ENCODE data around the gene TMPRSS4. TPM values are rescaled to one million over a fixed set of nuclear protein-coding genes. Genes with fewer than 3 reads are reported as not detected.
A peak's percentile ranks its signal among the peaks of the same experiment; 100 is the strongest.

The TMPRSS4 gene
- total RNA-seq, 1 donor from 2014 or later, result 7.9 TPM

DNA sequence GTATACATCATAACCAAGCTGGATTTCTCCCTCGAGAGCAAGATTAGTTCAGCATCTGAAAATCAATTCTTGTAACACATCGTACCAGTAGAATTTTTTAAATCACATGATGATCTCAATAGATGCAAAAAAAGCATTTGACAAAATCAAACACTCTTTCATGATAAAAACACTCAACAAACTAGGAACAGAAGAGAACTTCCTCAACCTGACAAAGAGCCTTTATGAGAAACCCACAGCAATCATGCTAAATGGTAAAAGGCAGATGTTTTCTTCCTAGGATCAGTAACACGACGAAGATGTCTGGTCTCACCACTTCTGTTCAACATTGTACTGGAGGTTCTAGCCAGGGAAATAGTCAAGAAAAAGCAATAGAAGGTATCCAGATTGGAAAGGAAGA lies 34.1 kb upstream of the TMPRSS4 start:
- no peak for DNase-seq
- no peak for ATAC-seq
- no peaks in the 10 kb centered on the region for H3K9me3 ChIP-seq
- H3K27ac ChIP-seq, result no peak overlapping the region
- peaks cover 7% of the 10 kb centered on the region for H3K27me3 ChIP-seq (ENCODE audit: low read depth)
- H3K4me1 ChIP-seq, result no peaks in the 10 kb centered on the region
- intact Hi-C loops (cut with DNase I), result no loop called here
- no peak overlapping the region for H3K4me3 ChIP-seq
- TF ChIP-seq, protein P1, sequence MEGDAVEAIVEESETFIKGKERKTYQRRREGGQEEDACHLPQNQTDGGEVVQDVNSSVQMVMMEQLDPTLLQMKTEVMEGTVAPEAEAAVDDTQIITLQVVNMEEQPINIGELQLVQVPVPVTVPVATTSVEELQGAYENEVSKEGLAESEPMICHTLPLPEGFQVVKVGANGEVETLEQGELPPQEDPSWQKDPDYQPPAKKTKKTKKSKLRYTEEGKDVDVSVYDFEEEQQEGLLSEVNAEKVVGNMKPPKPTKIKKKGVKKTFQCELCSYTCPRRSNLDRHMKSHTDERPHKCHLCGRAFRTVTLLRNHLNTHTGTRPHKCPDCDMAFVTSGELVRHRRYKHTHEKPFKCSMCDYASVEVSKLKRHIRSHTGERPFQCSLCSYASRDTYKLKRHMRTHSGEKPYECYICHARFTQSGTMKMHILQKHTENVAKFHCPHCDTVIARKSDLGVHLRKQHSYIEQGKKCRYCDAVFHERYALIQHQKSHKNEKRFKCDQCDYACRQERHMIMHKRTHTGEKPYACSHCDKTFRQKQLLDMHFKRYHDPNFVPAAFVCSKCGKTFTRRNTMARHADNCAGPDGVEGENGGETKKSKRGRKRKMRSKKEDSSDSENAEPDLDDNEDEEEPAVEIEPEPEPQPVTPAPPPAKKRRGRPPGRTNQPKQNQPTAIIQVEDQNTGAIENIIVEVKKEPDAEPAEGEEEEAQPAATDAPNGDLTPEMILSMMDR (IDR thresholded peaks at IDR 0.05), result no peak
- no peaks in the 10 kb centered on the region for H3K36me3 ChIP-seq

DNA sequence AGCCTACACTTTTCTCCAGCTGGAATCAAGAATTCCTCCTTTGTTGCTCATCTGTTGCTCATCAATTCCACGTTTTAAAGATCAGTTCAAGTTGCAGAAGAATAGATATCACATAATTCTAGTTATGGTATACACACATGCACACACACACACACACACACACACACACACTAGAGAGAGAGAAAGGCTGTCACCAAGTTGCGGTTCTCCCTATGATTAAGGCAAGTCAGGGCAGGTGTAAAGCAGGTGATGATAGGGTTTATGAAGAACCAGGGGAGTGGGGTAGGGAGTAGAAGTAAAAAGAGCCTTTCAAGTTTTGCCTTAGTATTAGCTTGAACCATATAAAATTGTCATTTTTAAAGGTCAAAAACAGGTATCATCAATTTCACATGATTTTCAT lies 31.7 kb upstream of the TMPRSS4 start:
- TF ChIP-seq, protein P1 (IDR thresholded peaks at IDR 0.05), result no peak
- no peaks in the 10 kb centered on the region for H3K9me3 ChIP-seq
- no peak for ATAC-seq
- intact Hi-C loops (cut with DNase I), result no loop called here
- no peaks in the 10 kb centered on the region for H3K27me3 ChIP-seq (ENCODE audit: low read depth)
- no peak for DNase-seq
- no peaks in the 10 kb centered on the region for H3K36me3 ChIP-seq
- no peak overlapping the region for H3K27ac ChIP-seq
- no peaks in the 10 kb centered on the region for H3K4me1 ChIP-seq
- H3K4me3 ChIP-seq, result no peak overlapping the region

DNA sequence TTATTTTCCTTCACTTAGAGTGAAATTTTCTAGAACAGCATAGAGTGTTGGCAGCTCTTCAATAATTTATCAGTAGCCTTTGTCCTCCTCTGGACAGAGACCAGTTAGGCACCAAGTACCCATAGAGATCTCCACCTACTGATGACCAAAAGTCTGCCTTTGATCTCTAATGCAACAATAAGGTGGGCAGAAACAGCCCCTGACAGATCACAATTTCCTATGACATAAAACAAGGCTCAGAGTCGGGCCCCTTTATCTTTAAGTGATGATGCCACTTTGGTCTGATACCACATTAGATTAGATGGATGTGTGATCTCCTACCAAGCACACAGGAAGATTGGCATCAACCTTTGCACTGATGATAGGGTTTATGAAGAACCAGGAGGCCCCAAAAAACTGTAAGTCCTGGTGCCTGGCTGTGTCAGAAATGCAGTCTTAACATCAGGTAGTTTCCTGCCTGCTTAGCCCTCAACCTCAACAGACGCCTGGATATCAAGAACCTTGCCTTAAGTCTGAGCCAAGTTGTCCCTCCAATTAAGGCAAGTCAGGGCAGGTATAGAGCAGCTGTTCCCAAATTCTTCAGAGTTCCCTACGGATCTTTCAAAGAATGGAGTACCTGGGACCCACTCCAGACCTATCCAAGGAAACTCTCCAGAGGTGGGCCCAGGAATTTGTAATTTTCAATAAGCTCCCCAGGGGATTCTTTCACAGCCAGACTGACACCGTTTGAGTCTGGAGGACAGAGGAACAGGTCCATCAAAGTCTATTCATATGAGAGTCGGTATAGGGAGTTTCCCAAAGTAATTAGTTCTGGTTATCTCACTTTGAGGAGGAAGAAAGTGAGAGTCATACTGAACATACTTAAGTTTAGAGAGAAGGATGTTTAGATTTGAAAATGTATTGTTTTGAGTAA lies 30.6 kb upstream of the TMPRSS4 start:
- H3K36me3 ChIP-seq, result no peaks in the 10 kb centered on the region
- DNase-seq (no peak), ATAC-seq (peak in 1 of 2 donors; percentile 20)
- no peaks in the 10 kb centered on the region for H3K9me3 ChIP-seq
- TF ChIP-seq, protein P1 (IDR thresholded peaks at IDR 0.05), result no peak
- no peaks in the 10 kb centered on the region for H3K4me1 ChIP-seq
- no peak overlapping the region for H3K4me3 ChIP-seq
- H3K27ac ChIP-seq, result no peak overlapping the region
- intact Hi-C loops (cut with DNase I), result no loop called here
- H3K27me3 ChIP-seq (ENCODE audit: low read depth), result no peaks in the 10 kb centered on the region

DNA sequence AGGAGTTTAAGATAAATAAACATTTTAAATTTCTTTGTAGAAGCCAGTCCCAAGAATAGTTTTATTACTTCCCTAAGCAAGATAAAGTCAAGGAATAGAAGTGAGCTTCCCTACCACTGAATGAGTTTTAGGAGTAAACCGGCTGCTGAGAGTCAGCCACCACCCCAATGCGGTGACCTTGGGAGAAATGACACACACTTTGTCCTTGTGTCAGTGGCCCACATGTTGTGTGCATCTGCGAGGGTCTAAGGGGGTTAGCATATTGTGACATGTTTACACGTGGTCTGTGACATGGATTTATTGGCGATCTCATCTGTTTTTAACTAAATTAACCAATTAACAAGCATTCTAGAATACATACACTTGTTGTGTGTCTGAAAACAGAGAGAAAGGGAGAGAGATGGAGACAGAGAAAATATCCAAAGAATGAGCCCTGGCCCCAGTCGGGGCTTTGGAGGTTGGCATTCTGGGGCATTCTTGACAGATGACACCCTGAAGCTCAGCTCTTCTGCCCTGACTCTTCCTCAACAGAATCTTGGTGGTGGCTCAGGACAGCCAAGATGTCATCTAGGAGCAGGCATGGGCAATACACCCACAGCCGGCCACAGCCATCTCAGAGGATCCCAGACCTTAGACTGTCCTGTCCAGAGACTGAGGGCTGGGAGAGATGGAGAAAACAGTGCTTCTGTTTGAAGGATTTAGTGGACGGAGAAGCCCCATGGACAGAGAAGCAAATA lies 29.7 kb upstream of the TMPRSS4 start:
- no peak for ATAC-seq
- H3K36me3 ChIP-seq, result no peaks in the 10 kb centered on the region
- DNase-seq, result no peak
- TF ChIP-seq, protein P1 (IDR thresholded peaks at IDR 0.05), result no peak
- no peak overlapping the region for H3K27ac ChIP-seq
- intact Hi-C loops (cut with DNase I), result no loop called here
- no peaks in the 10 kb centered on the region for H3K27me3 ChIP-seq (ENCODE audit: low read depth)
- no peaks in the 10 kb centered on the region for H3K9me3 ChIP-seq
- no peak overlapping the region for H3K4me3 ChIP-seq
- H3K4me1 ChIP-seq, result no peaks in the 10 kb centered on the region

DNA sequence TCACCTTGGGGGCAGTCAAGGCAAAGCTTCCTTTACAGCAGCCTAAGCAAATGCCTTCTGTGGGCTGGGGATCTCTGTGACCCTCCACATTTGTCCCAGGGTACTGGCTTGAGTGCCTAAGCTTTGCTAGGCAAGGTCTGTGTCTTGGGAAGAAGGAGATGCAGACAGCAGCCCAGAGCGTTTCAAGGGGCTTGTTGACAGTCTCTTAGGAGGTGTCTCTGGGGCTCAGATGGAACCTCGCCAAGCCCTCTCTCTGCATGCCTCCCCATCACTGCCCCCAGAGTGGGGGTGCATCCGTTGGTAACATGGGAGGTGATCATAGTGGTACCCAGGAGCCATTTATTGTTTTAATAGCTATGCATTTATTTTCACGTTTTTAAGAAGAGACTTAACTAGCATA lies 29.1 kb upstream of the TMPRSS4 start:
- ATAC-seq, result no peak
- H3K9me3 ChIP-seq, result no peaks in the 10 kb centered on the region
- H3K4me1 ChIP-seq, result no peaks in the 10 kb centered on the region
- H3K4me3 ChIP-seq, result no peak overlapping the region
- no peak for DNase-seq
- no peak overlapping the region for H3K27ac ChIP-seq
- H3K27me3 ChIP-seq (ENCODE audit: low read depth), result no peaks in the 10 kb centered on the region
- H3K36me3 ChIP-seq, result no peaks in the 10 kb centered on the region
- TF ChIP-seq, protein P1 (IDR thresholded peaks at IDR 0.05), result no peak
- intact Hi-C loops (cut with DNase I), result no loop called here
